H1 (cell line): ENCODE results near the gene PCDHGA2. TPM values are rescaled to one million over a fixed set of nuclear protein-coding genes. Genes with fewer than 3 reads are reported as not detected.

Source experiments
- CTCF ChIA-PET: fragments of 300-600 bp; sonication (Branson Sonifier 250); formaldehyde crosslinking; loops from one replicate; lab custom pipeline; 2021; ENCODE audit not compliant: partially characterized antibody; lab: Charles Lee
- POLR2A ChIA-PET: fragments of 300-600 bp; sonication (Branson Sonifier 250); formaldehyde crosslinking; loops from one replicate; lab custom pipeline; 2021; ENCODE audit warnings: inconsistent platforms; ENCODE audit not compliant: partially characterized antibody; lab: Charles Lee
- DNase-seq, 2 experiments: peaks; one replicate each; pipeline versions ENCODE4 v3.0.0 to v3.0.0-alpha.2; 2010 to 2022; ENCODE audit warnings: low spot score in 2 of 2, low read depth in 1 of 2, mixed read lengths in 1 of 2
- FAIRE-seq: peaks from 2 replicates; lab custom pipeline; 2011; peaks lifted over from hg19 to GRCh38; lab: Jason Lieb, UNC
- H2AFZ ChIP-seq: 2 replicates; pipeline ENCODE4 v1.8.1; 2012; ENCODE audit warnings: low read length, inconsistent platforms
- H2AK5ac ChIP-seq: 2 replicates; pipeline ENCODE4 v1.6.1; 2013; ENCODE audit warnings: low read depth, low read length
- H2BK120ac ChIP-seq: replicated peaks from 2 replicates; pipeline ENCODE3; 2013; ENCODE audit warnings: low read depth, low read length, inconsistent platforms
- H2BK12ac ChIP-seq: 2 replicates; pipeline ENCODE4 v1.6.1; 2013; ENCODE audit warnings: low read depth, low read length
- H2BK15ac ChIP-seq: 2 replicates; pipeline ENCODE4 v1.6.1; 2013; ENCODE audit warnings: low read length
- H2BK20ac ChIP-seq: 2 replicates; pipeline ENCODE4 v1.6.1; 2013; ENCODE audit warnings: low read length
- H2BK5ac ChIP-seq: 2 replicates; pipeline ENCODE4 v1.6.1; 2013; ENCODE audit warnings: low read depth, low read length
- H3K14ac ChIP-seq: 2 replicates; pipeline ENCODE4 v1.6.1; 2013; ENCODE audit warnings: inconsistent platforms; ENCODE audit not compliant: insufficient read length
- H3K18ac ChIP-seq: 2 replicates; pipeline ENCODE4 v1.6.1; 2013; ENCODE audit warnings: low read length; ENCODE audit errors: extremely low read depth
- H3K23ac ChIP-seq: 2 replicates; pipeline ENCODE4 v1.6.1; 2013; ENCODE audit warnings: inconsistent platforms; ENCODE audit not compliant: insufficient read length
- H3K23me2 ChIP-seq: 2 replicates; pipeline ENCODE4 v1.6.1; 2013; ENCODE audit warnings: low read depth, low read length
- H3K27ac ChIP-seq: 2 replicates; pipeline ENCODE4 v1.6.1; 2011; ENCODE audit warnings: low read depth, low read length, inconsistent platforms
- H3K27me3 ChIP-seq, 4 experiments: replicated peaks in 1 of 4; 1 replicate in 1 of 4; 2 replicates in 3 of 4; pipeline versions ENCODE4 v1.6.1 to v1.8.1; 2011 to 2013; ENCODE audit warnings: low read length in 3 of 4, mild to moderate bottlenecking in 3 of 4, inconsistent platforms in 2 of 4, mixed read lengths in 2 of 4, moderate library complexity in 1 of 4; ENCODE audit not compliant: control insufficient read depth in 3 of 4, insufficient read depth in 3 of 4; ENCODE audit errors: extremely low read depth in 1 of 4
- H3K36me3 ChIP-seq, 4 experiments: 2 replicates each; pipeline versions ENCODE4 v1.6.1 to v1.8.1; 2011 to 2013; ENCODE audit warnings: mild to moderate bottlenecking in 4 of 4, low read length in 3 of 4, moderate library complexity in 2 of 4, control low read depth in 1 of 4, inconsistent platforms in 1 of 4; ENCODE audit not compliant: insufficient read depth in 4 of 4, control insufficient read depth in 2 of 4
- H3K4ac ChIP-seq: replicated peaks from 2 replicates; pipeline ENCODE3; 2013; ENCODE audit warnings: low read length, low read depth, mixed read lengths, inconsistent platforms; ENCODE audit not compliant: insufficient read length
- H3K4me1 ChIP-seq, 4 experiments: replicated peaks in 1 of 4; 1 replicate in 1 of 4; 2 replicates in 3 of 4; pipeline versions ENCODE4 v1.6.1 to v1.8.1; 2011 to 2013; ENCODE audit warnings: low read length in 3 of 4, inconsistent platforms in 2 of 4, mixed read lengths in 1 of 4; ENCODE audit not compliant: insufficient read depth in 4 of 4, control insufficient read depth in 3 of 4
- H3K4me2 ChIP-seq, 2 experiments: 2 replicates each; pipeline versions ENCODE4 v1.6.1 to v1.8.1; 2011 to 2013; ENCODE audit warnings: low read depth in 2 of 2, low read length in 2 of 2, control low read depth in 1 of 2, inconsistent platforms in 1 of 2, mild to moderate bottlenecking in 1 of 2; ENCODE audit not compliant: insufficient read depth in 1 of 2
- H3K4me3 ChIP-seq, 4 experiments: fragments of 200-600, 300-600 bp in 1 of 4; sonication (generic), shearing (Covaris generic), sonication (Bioruptor Twin) in 1 of 4; 2 replicates each; pipeline versions ENCODE4 v1.5.1 to v1.8.1; 2011 to 2016; ENCODE audit warnings: low read length in 4 of 4, low read depth in 3 of 4, control low read depth in 2 of 4, inconsistent platforms in 2 of 4, mild to moderate bottlenecking in 2 of 4, mixed read lengths in 1 of 4, moderate library complexity in 1 of 4; ENCODE audit not compliant: insufficient read depth in 2 of 4; ENCODE audit errors: extremely low read depth in 1 of 4
- H3K56ac ChIP-seq: replicated peaks from 2 replicates; pipeline ENCODE3; 2013; ENCODE audit warnings: low read depth, mild to moderate bottlenecking, mixed read lengths, low read length, inconsistent platforms; ENCODE audit not compliant: insufficient read length
- H3K79me1 ChIP-seq: 2 replicates; pipeline ENCODE4 v1.6.1; 2013; ENCODE audit warnings: low read depth, low read length, control low read depth
- H3K79me2 ChIP-seq, 2 experiments: 2 replicates each; pipeline versions ENCODE4 v1.6.1 to v1.8.1; 2012 to 2013; ENCODE audit warnings: low read length in 2 of 2, mild to moderate bottlenecking in 2 of 2, inconsistent platforms in 1 of 2; ENCODE audit not compliant: insufficient read depth in 2 of 2, control insufficient read depth in 1 of 2
- H3K9ac ChIP-seq, 4 experiments: replicated peaks in 1 of 4; 1 replicate in 1 of 4; 2 replicates in 3 of 4; pipeline versions ENCODE4 v1.6.1 to v1.8.1; 2011 to 2013; ENCODE audit warnings: low read depth in 3 of 4, low read length in 3 of 4, control low read depth in 2 of 4, mild to moderate bottlenecking in 2 of 4, moderate library complexity in 2 of 4, inconsistent platforms in 1 of 4; ENCODE audit errors: extremely low read depth in 1 of 4
- H3K9me3 ChIP-seq, 2 experiments: 2 replicates each; pipeline versions ENCODE4 v1.6.1 to v1.8.1; 2012 to 2013; ENCODE audit warnings: mild to moderate bottlenecking in 2 of 2, moderate library complexity in 2 of 2, control low read depth in 1 of 2, inconsistent platforms in 1 of 2, low read depth in 1 of 2, low read length in 1 of 2, mixed read lengths in 1 of 2; ENCODE audit not compliant: insufficient read depth in 2 of 2
- H4K20me1 ChIP-seq, 2 experiments: replicated peaks in 1 of 2; 2 replicates each; pipeline versions ENCODE3 to v1.8.1; 2011 to 2013; ENCODE audit warnings: inconsistent platforms in 2 of 2, low read length in 2 of 2, mild to moderate bottlenecking in 1 of 2; ENCODE audit not compliant: insufficient read depth in 2 of 2, control insufficient read depth in 1 of 2
- H4K5ac ChIP-seq: 2 replicates; pipeline ENCODE4 v1.6.1; 2013; ENCODE audit warnings: low read length, low read depth, mixed read lengths, inconsistent platforms; ENCODE audit not compliant: insufficient read length
- H4K8ac ChIP-seq: 2 replicates; pipeline ENCODE4 v1.8.0; 2013; ENCODE audit warnings: mild to moderate bottlenecking, moderate library complexity, low read length, inconsistent platforms; ENCODE audit not compliant: insufficient read depth; ENCODE audit errors: extremely low read depth
- H4K91ac ChIP-seq: replicated peaks from 2 replicates; pipeline ENCODE3; 2013; ENCODE audit warnings: low read length, mixed read lengths, inconsistent platforms; ENCODE audit not compliant: insufficient read length
- FOSL1 ChIP-seq: IDR thresholded peaks from 2 replicates; pipeline ENCODE4 v1.6.1; 2011; ENCODE audit warnings: mild to moderate bottlenecking, low read depth, low read length, moderate library complexity; ENCODE audit not compliant: insufficient read depth
- JUND ChIP-seq: IDR thresholded peaks from 2 replicates; pipeline ENCODE4 v1.6.1; 2011; ENCODE audit warnings: mild to moderate bottlenecking, improper control_type of control experiment, low read length
- NANOG ChIP-seq: IDR thresholded peaks from 2 replicates; pipeline ENCODE4 v1.6.1; 2011; ENCODE audit warnings: low read length, low read depth, mild to moderate bottlenecking, inconsistent platforms; ENCODE audit not compliant: insufficient read depth, poor library complexity, severe bottlenecking
- POLR2A ChIP-seq, 2 experiments: IDR thresholded peaks; 1 replicate in 1 of 2; 2 replicates in 1 of 2; pipeline ENCODE4 v1.6.1; 2011; ENCODE audit warnings: low read depth in 2 of 2, low read length in 2 of 2, mild to moderate bottlenecking in 2 of 2; ENCODE audit errors: control extremely low read depth in 1 of 2
- POLR2AphosphoS5 ChIP-seq: IDR thresholded peaks from 2 replicates; pipeline ENCODE4 v1.6.1; 2011; ENCODE audit warnings: low read depth, low read length
- SIRT6 ChIP-seq: IDR thresholded peaks from one replicate; pipeline ENCODE4 v1.7.1; 2012; ENCODE audit warnings: low read length, inconsistent platforms
- SUZ12 ChIP-seq: fragments of 200-600 bp; sonication (generic); IDR thresholded peaks from 2 replicates; pipeline ENCODE4 v1.6.1; 2012; ENCODE audit warnings: mild to moderate bottlenecking, inconsistent platforms, low read length, moderate library complexity, mixed read lengths
- YY1 ChIP-seq: IDR thresholded peaks from 2 replicates; pipeline ENCODE4 v1.6.1; 2011; ENCODE audit warnings: low read depth, mild to moderate bottlenecking, low read length
- WGBS, 2 experiments: shearing (Covaris generic) in 1 of 2; methylation state at CpG; one replicate each; pipeline versions ENCODE4 v1.1.6 to v1.1.7; 2013 to 2015; ENCODE audit warnings: low lambda C conversion rate in 2 of 2, mixed read lengths in 2 of 2, inconsistent platforms in 1 of 2, low coverage in 1 of 2, missing lambda C conversion rate in 1 of 2; ENCODE audit not compliant: insufficient replicate concordance in 2 of 2, insufficient coverage in 1 of 2, insufficient read length in 1 of 2; ENCODE audit errors: extremely low coverage in 1 of 2, missing lambda C conversion rate in 1 of 2; 5-methylcytosine and 5-hydroxymethylcytosine counted together
- polyA plus RNA-seq, 7 experiments: library from polyadenylated mRNA; depleted of rRNA in 3 of 7; stranded (reverse) in 5 of 7; unstranded in 2 of 7; fragments of >200 nt in 5 of 7; fragments of 200-250 nt in 2 of 7; gene quantifications; 1 replicate in 5 of 7; 2 replicates in 1 of 7; 4 replicates in 1 of 7; pipeline versions ENCODE4 v1.2.1 to v1.2.3, GENCODE V29; 2011 to 2013; ENCODE audit warnings: missing spikeins in 2 of 7, mixed read lengths in 2 of 7
- total RNA-seq: library from RNA; stranded (reverse); fragmentation: NEBNext Ultra II Directional; extraction: Animal tissue kit (Norgen Biotek cat#: 25700); gene quantifications from 2 replicates; pipeline ENCODE4 v1.2.1, GENCODE V29; 2021
- TF ChIP-seq, protein P1 (sequence below): IDR thresholded peaks from 2 replicates; pipeline ENCODE4 v1.6.1; 2012; ENCODE audit warnings: inconsistent platforms
- TF ChIP-seq, protein P2 (sequence below): IDR thresholded peaks from 2 replicates; pipeline ENCODE4 v1.6.1; 2012; ENCODE audit warnings: inconsistent platforms

Gene PCDHGA2
- total and polyA plus RNA-seq, 2 of the 8 experiments (the other 6 are each of a cell fraction or from before 2014, with no cell fraction given), result 0.32 to 0.39 TPM

DNA sequence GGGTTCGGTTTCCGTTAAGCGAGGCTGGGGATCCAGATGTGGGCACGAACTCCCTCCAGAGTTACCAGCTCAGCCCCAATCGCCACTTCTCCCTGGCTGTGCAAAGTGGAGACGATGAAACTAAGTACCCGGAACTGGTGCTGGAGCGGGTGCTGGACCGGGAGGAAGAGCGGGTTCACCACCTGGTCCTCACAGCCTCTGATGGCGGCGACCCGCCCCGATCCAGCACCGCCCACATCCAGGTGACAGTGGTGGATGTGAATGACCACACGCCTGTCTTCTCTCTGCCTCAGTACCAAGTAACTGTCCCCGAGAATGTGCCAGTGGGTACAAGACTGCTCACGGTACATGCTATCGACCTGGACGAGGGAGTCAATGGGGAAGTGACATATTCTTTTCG is 44.8 kb downstream of the PCDHGA2 start:
- Histone ChIP-seq H4K5ac (no peak overlapping the region), H3K79me2 (no peaks in the 10 kb centered on the region), H4K20me1 (no peaks in the 10 kb centered on the region), H3K27me3 (no peaks in the 10 kb centered on the region; a peak in 1 of 7 replicates), H3K9ac (no peak overlapping the region), H3K23ac (no peak overlapping the region), H3K18ac (no peak overlapping the region), H3K56ac (no peak overlapping the region), H3K4me1 (no peaks in the 10 kb centered on the region), H3K9me3 (peaks cover 24 to 27% of the 10 kb centered on the region in 2 experiments), H3K4ac (no peak overlapping the region), H3K4me2 (no peak overlapping the region), H3K79me1 (no peaks in the 10 kb centered on the region), H3K36me3 (peaks cover 0 to under 1% (median 0%) of the 10 kb centered on the region in 4 experiments; a peak in 2 of 8 replicates), H3K23me2 (no peaks in the 10 kb centered on the region; the same call in 1 of the 2 replicates), H3K4me3 (no peak overlapping the region), H2BK5ac (no peak overlapping the region), H2AFZ (no peak overlapping the region), H2BK120ac (no peak overlapping the region)
- no peak for DNase-seq
- TF ChIP-seq, protein P1, sequence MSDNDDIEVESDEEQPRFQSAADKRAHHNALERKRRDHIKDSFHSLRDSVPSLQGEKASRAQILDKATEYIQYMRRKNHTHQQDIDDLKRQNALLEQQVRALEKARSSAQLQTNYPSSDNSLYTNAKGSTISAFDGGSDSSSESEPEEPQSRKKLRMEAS, result no peak
- TF ChIP-seq, protein P2, sequence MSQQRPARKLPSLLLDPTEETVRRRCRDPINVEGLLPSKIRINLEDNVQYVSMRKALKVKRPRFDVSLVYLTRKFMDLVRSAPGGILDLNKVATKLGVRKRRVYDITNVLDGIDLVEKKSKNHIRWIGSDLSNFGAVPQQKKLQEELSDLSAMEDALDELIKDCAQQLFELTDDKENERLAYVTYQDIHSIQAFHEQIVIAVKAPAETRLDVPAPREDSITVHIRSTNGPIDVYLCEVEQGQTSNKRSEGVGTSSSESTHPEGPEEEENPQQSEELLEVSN, result no peak
- TF ChIP-seq POLR2A (IDR thresholded peaks at IDR 0.05; ENCODE audit: control extremely low read depth in 1 of 2, low read depth in 2 of 2, low read length in 2 of 2), result no peak
- no peak for TF ChIP-seq SIRT6
- TF ChIP-seq NANOG, result no peak
- no peak for TF ChIP-seq JUND
- TF ChIP-seq YY1, result no peak
- TF ChIP-seq POLR2AphosphoS5, result no peak
- no peak for TF ChIP-seq FOSL1
- no peak for TF ChIP-seq SUZ12
- TF ChIP-seq, all 59 proteins: peak for 0
- Histone ChIP-seq H3K27ac (no peak overlapping the region), H2BK20ac (no peak overlapping the region), H4K91ac (no peak overlapping the region), H2AK5ac (no peak overlapping the region), H2BK15ac (no peak overlapping the region), H2BK12ac (no peak overlapping the region), H3K14ac (no peak overlapping the region), H4K8ac (no peak overlapping the region)
- POLR2A ChIA-PET, result no interaction called here
- WGBS, 2 experiments, result 95% methylated on average over 21 of the region's 21 CpGs; no CpG with 5 or more reads in 1 of the 2 experiments
- no peak for FAIRE-seq
- CTCF ChIA-PET, result interaction anchor here (0.7 to 1.0 kb wide), 3 partner anchors 28 to 160 kb away, joined by 3 to 4 read pairs (median 3); partner anchors contain the start of gene PCDHB14
